RWPE1 (cell line): ENCODE measurements around the gene FAM180A.

Experiments
- CTCF ChIA-PET: fragments of 350-600 bp; sonication (Branson Sonifier 250); formaldehyde crosslinking; extraction: SDS; loops from one replicate; lab custom pipeline; 2021; lab: Yijun Ruan, JAX
- POLR2A ChIA-PET: fragments of 400-600 bp; formaldehyde crosslinking; extraction: SDS; loops from one replicate; lab custom pipeline; 2020; ENCODE audit warnings: antibody characterized with exemption; ENCODE audit not compliant: low non-redundant PET; lab: Yijun Ruan, JAX
- DNase-seq: peaks from one replicate; pipeline ENCODE4 v3.0.0; 2012; ENCODE audit warnings: low spot score
- H3K27ac ChIP-seq: fragments of 450-650 bp; 2 replicates; pipeline ENCODE4 v1.5.1; 2017
- TF ChIP-seq, protein P1 (sequence below): fragments of 450-650 bp; conservative IDR thresholded peaks from 2 replicates; pipeline ENCODE4 v1.5.1; 2017; ENCODE audit warnings: low read depth, mild to moderate bottlenecking

The FAM180A gene

DNA sequence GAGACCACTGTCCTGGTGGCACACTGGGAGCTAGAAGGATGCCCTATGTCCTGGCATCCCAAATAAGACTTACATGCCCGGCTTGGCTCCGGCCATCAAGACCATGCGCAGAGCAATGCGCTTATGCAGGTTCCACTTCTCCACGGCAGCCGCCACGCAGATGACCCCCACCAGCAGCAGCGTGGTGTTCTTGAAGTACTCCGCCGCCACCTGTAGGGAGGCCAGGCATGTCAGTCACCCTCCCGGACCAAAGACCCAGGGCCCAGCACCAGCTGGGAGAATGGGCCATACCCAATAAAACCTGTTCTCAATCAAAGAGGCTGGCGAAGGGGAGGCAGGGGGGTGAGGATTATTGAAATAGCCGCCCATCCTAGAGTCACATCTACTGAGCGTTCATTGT, 40.6 kb downstream of the FAM180A start:
- no peak for DNase-seq
- peak overlapping the region; percentile 37 for H3K27ac ChIP-seq
- TF ChIP-seq, protein P1, sequence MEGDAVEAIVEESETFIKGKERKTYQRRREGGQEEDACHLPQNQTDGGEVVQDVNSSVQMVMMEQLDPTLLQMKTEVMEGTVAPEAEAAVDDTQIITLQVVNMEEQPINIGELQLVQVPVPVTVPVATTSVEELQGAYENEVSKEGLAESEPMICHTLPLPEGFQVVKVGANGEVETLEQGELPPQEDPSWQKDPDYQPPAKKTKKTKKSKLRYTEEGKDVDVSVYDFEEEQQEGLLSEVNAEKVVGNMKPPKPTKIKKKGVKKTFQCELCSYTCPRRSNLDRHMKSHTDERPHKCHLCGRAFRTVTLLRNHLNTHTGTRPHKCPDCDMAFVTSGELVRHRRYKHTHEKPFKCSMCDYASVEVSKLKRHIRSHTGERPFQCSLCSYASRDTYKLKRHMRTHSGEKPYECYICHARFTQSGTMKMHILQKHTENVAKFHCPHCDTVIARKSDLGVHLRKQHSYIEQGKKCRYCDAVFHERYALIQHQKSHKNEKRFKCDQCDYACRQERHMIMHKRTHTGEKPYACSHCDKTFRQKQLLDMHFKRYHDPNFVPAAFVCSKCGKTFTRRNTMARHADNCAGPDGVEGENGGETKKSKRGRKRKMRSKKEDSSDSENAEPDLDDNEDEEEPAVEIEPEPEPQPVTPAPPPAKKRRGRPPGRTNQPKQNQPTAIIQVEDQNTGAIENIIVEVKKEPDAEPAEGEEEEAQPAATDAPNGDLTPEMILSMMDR, result no peak
- CTCF ChIA-PET, result no interaction called here
- POLR2A ChIA-PET, result no interaction called here

DNA sequence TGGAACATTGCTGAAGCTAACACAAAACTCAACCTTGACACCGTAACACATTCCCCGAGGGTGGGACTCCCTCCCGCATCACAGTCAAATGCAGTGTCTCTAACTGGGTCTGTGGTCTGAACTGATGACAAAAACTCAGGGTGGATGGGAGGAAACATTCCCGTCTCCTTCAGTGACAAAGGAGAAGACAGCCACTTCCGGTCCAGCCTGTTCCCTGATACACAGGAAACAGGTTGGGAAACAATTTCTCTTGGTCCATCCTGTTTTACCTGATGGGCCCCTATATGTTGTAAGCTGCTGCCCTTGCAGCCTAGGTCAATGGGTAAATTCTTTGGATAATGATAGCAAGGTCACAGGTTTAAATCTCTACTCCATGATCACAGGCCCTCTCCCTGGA, 41.0 kb downstream of the FAM180A start:
- ChIA-PET POLR2A (no interaction called here), CTCF (no interaction called here)
- DNase-seq, result peak; percentile 20
- TF ChIP-seq, protein P1, result no peak
- H3K27ac ChIP-seq, result peak overlapping the region; percentile 37

DNA sequence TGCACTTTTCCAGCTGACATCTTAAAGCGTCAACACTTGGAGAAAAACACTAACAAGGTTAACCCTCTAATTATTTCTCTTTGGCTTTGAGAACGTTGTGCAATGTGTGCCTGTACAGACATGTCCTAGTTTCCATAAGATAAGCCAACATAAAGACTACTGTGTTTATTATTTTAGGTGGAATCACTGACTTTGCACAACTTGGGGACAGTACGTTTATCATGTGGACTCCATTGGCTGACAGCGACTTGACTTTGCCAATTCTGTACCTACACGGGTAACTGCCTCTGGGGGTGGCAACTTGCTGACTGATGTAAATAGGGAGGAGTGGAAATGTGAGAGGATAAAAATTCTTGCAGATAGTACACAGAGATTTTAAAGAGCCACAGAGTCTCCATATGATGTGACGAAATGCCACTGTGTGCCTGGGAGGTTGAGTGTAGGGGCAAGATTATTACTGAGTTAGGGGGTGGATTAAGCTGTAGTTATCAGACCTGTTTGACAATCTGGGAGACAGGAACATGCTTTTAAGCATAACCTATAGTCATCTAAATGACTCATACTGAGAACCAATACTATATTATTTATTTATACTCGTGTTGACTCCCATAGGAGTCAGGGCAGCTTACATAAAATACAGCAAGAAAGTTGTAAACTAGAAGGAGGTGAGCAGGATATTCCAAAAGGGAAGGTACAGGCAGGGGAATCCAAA, 41.6 kb downstream of the FAM180A start:
- ChIA-PET POLR2A (no interaction called here), CTCF (no interaction called here)

DNA sequence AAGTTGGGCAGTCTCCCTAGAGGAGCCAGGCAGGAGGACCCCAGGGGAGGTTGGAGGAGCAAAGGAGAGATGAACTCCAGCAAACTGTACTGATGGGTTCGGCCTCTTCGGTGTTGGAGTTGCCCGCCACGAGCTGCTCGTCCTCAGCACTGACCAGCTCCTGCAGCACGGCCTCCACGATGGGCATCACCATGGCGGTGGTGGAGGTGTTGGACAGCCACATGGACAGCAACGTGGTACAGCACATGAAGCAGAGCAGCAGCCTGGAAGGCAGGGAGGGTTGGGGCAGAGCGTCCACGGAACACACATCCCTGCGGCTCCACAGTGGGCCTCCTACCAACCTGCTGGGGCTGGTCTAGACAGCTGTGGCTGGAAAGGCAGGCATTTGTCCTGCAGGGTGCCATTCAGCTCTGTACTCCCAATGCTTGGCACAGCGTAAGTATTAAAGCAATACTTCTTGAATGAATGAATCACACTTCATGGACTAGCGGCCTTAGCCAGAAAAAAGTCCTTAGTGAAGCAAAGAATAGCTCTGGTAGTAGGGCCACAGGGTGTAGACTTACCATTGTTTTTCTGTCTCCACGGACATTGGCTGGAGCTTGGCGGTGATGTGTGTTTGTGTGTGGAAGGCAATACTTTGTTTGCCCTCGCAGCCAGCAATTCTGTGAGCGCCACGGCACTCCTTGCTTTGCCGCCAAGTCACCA, 42.4 kb downstream of the FAM180A start:
- ChIA-PET CTCF (no interaction called here), POLR2A (no interaction called here)
- H3K27ac ChIP-seq, result peak overlapping the region; percentile 55
- TF ChIP-seq, protein P1, result no peak
- no peak for DNase-seq

More for the DNA sequence above, 41.6 kb downstream of the FAM180A start:
- TF ChIP-seq, protein P1, result no peak
- peak overlapping the region; percentile 55 for H3K27ac ChIP-seq
- DNase-seq, result peak; percentile 71

DNA sequence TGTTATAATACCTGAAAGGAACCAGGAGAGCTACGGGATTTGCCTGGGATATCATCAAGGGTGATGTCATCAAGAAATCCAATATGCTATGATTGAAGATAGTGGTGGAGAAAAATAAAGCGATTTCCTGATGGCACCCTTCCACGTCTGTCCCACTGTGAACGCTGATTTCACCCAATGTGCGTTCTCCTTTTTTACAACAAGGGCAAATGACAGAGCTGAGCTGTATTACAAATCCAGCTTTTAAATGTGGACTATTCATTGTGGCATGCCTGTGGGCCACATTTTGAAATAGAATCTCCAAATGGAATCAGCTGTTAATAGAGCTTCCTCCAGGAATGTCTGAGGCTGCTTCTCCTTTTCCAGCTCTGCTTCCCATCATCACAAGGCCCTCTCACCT, 43.9 kb downstream of the FAM180A start:
- TF ChIP-seq, protein P1, result no peak
- no peak overlapping the region for H3K27ac ChIP-seq
- ChIA-PET CTCF (no interaction called here), POLR2A (no interaction called here)
- no peak for DNase-seq

DNA sequence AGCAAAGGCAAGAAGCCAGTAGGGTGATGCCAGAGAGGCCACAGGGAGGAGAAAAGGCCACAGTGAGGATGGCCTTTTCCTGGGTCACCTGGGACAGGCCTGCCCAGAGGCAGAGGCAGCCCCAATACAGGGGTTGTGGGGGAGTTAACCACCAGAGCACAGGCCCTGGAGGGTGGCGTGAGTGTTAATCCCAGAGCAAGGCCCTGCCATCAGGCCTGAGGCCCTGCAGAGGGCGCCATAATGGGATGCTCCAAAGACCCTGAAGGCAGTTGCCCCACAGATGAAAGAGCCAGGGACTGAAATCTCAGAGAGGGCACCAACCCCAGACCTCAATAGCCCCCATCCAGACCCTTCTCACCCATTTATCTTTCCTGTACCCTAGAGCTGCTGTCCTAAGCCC, 44.5 kb downstream of the FAM180A start:
- ChIA-PET CTCF (no interaction called here), POLR2A (no interaction called here)
- DNase-seq, result no peak

More for the DNA sequence above, 44.5 kb downstream of the FAM180A start:
- TF ChIP-seq, protein P1, result no peak; the same call in 1 of the 2 replicates
- H3K27ac ChIP-seq, result no peak overlapping the region; the same call in 1 of the 2 replicates
